Stomach (tissue), 4 donors: ENCODE data around the gene YEATS4.

ENCODE experiments used
- CTCF ChIP-seq, 7 experiments: fragments of 450-650 bp in 4 of 7; fragments of 200-600 bp in 3 of 7; sonication (generic) in 3 of 7; IDR thresholded peaks; one replicate each; pipeline ENCODE4 v1.5.1; 2016 to 2019; ENCODE audit warnings: antibody characterized with exemption in 7 of 7, control low read depth in 2 of 7, mild to moderate bottlenecking in 1 of 7
- EP300 ChIP-seq: sonication (generic); formaldehyde crosslinking; IDR thresholded peaks from one replicate; pipeline ENCODE4 v1.6.1; 2017; ENCODE audit warnings: antibody characterized with exemption
- POLR2A ChIP-seq, 4 donors: fragments of 450-650 bp; IDR thresholded peaks; one replicate each; pipeline ENCODE4 v1.6.1; 2016; ENCODE audit warnings: antibody characterized with exemption in 4 of 4, control low read depth in 2 of 4, mild to moderate bottlenecking in 1 of 4, moderate library complexity in 1 of 4
- POLR2AphosphoS5 ChIP-seq, 3 donors: sonication (generic); formaldehyde crosslinking; IDR thresholded peaks; one replicate each; pipeline ENCODE4 v1.6.1; 2016; ENCODE audit warnings: antibody characterized with exemption in 3 of 3

- no peak for TF ChIP-seq CTCF (IDR thresholded peaks at IDR 0.05)
- no peak for TF ChIP-seq EP300
- no peak for TF ChIP-seq POLR2AphosphoS5 (IDR thresholded peaks at IDR 0.05)
- no peak for TF ChIP-seq POLR2A (IDR thresholded peaks at IDR 0.05)
Observed at GRCh38 chr12:69338936-69339335, 20.6 kb upstream of the YEATS4 start.
